ENCODE measurements around the gene APOA5.
"Not testable (repeated sequence)": the region's sequence is repeated elsewhere in the genome, so short reads cannot be mapped to it uniquely, and the experiment has no call there.

The APOA5 gene

DNA sequence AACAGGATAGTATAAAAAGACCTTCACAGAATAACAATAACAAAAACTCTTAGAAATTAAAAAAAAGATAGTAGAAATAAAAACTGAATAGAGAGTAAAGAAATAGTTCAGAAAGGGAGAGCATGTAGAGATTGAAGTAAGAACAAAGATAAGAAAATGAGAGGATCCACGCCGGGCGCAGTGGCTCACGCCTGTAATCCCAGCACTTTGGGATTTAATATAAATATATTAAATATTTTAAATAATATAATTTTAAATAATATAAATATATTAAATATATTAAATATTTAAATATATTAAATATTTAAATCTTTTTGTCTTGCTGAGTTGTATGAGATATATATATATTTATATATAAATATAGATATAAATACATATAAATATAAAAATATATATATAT is 20.4 kb upstream of the APOA5 start:
- no peak overlapping the region for H3K4me3 ChIP-seq (ENCODE audit: low read depth, low read length)
- TF ChIP-seq, protein P1, sequence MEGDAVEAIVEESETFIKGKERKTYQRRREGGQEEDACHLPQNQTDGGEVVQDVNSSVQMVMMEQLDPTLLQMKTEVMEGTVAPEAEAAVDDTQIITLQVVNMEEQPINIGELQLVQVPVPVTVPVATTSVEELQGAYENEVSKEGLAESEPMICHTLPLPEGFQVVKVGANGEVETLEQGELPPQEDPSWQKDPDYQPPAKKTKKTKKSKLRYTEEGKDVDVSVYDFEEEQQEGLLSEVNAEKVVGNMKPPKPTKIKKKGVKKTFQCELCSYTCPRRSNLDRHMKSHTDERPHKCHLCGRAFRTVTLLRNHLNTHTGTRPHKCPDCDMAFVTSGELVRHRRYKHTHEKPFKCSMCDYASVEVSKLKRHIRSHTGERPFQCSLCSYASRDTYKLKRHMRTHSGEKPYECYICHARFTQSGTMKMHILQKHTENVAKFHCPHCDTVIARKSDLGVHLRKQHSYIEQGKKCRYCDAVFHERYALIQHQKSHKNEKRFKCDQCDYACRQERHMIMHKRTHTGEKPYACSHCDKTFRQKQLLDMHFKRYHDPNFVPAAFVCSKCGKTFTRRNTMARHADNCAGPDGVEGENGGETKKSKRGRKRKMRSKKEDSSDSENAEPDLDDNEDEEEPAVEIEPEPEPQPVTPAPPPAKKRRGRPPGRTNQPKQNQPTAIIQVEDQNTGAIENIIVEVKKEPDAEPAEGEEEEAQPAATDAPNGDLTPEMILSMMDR (IDR thresholded peaks at IDR 0.05; ENCODE audit: low read depth, low read length): no peak
- no peaks in the 10 kb centered on the region for H3K27me3 ChIP-seq
- no peaks in the 10 kb centered on the region for H3K4me1 ChIP-seq
- DNase-seq: no peak
- H3K36me3 ChIP-seq: no peaks in the 10 kb centered on the region
- H3K9me3 ChIP-seq: no peaks in the 10 kb centered on the region

DNA sequence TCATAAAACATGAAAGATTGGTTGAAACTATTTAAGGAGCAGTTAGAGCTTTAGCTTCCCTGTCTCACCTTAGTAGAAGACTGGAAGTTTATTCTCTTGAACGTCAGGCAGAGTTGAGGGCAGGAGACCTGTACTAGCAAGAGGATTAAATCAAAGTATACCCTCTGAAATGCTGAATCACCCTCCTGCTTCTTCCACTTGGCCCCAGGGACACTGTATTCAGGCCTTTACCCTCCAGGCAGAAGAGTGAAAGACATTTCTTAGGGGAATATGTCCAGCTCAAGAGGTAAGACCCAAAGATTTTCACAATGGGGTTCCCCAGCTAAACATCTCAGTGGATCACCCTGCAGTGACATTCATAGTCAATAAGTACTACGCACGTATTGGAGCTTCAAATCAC is 19.5 kb upstream of the APOA5 start:
- Histone ChIP-seq H3K27me3 (no peaks in the 10 kb centered on the region), H3K36me3 (no peaks in the 10 kb centered on the region), H3K4me3 (ENCODE audit: low read depth, low read length) (no peak overlapping the region), H3K9me3 (no peaks in the 10 kb centered on the region), H3K4me1 (no peaks in the 10 kb centered on the region)
- TF ChIP-seq, protein P1 (IDR thresholded peaks at IDR 0.05; ENCODE audit: low read depth, low read length): no peak
- DNase-seq: no peak

DNA sequence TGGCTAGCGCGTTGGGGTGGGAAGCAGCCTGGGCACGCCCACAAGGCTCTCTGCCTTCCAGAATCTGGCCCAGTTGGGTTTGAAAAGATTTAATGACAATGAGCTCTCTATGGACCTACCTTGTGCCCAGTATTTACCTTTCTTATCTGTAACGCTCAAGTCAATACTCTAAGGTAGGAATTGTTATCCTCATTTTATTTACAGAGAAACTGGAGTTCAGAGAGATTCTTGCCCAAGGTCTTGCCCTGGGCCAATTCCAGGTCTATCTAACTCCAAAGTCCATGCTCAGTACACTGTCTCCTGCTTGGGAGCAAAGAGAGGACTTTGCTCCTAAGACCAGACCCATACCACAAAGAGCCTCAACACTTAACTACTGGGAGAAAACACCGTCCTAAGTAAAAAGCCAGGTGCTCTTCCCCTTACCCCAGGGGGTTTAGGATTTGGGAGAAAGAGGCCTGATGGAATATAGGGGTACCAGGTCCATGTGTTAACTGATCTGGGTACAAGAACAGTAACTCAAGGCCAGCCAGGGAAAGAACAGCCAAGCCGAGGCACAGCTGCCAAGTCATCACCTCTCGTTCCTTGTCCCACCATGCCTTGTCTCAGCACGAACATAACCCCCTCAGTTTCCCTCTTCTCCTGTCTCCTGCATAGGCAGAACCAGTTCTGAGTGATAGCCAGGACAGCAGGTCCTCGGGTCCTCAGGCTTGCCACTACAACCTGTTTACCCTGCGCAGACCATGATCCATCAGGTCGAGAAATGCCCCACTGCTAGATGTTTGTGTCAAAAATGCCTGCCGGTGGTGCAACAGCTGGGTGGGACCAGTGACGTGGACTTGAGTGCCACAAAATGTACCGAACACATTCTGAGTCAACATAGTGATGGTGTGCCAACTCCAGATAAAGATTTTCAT is 16.8 kb upstream of the APOA5 start:
- H3K4me3 ChIP-seq (ENCODE audit: low read depth, low read length): no peak overlapping the region

DNA sequence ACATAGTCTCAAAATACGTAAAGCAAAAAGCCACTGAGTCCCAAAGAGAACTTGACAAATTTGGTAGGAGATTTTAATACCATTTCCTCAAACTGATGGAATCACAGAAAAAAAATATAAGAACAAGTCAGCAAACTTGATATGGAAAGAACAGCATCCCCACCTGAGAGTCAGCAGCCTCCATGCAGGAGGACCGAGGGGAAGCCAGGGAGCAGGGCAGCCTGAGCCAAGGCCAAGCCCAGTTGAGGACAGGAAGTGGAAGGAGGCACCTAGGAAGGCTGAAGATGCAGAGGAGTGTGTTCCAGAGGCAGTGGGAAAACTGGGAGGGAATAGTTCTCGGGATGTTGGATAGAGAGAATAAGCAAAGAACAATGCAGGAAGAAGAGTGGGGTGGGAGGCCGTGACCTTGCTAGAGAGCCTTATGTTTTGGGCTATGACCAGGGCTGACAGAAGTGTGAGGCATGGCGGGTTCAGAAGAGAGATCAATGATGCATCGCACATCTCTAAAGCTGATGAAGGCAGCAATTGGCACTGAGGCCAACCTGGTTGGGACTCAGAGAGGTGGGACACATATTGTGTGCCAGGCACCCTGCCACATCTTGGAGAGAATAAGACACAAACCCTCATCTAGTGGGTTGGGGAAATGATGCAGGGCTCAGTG is 16.1 kb upstream of the APOA5 start:
- Histone ChIP-seq H3K4me1 (no peaks in the 10 kb centered on the region), H3K36me3 (no peaks in the 10 kb centered on the region), H3K9me3 (no peaks in the 10 kb centered on the region), H3K4me3 (ENCODE audit: low read depth, low read length) (no peak overlapping the region), H3K27me3 (no peaks in the 10 kb centered on the region)
- TF ChIP-seq, protein P1 (IDR thresholded peaks at IDR 0.05; ENCODE audit: low read depth, low read length): no peak
- no peak for DNase-seq

More for the DNA sequence above, 16.8 kb upstream of the APOA5 start:
- H3K9me3 ChIP-seq: no peaks in the 10 kb centered on the region
- H3K36me3 ChIP-seq: no peaks in the 10 kb centered on the region
- no peaks in the 10 kb centered on the region for H3K4me1 ChIP-seq
- DNase-seq: no peak
- TF ChIP-seq, protein P1 (IDR thresholded peaks at IDR 0.05; ENCODE audit: low read depth, low read length): no peak
- H3K27me3 ChIP-seq: no peaks in the 10 kb centered on the region

DNA sequence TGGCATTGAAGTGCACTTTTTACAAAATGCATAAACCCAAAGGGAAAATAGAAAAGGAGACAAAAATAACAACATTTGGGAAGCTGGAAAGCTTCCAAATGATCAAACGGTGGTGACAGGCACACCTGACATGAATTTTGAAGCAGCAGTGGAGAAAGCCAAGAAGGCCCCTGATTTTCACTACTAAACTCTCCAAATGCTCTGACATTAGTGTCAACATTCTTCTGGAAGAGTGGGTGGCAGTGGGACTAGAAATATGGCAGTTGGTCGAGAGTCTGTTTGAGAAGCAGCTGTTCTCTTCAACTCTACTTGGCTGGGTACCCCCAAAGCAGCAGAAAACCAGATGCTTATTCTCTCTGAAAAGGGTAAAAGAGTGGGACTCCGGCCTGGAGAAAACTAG is 12.3 kb upstream of the APOA5 start:
- H3K27me3 ChIP-seq: no peaks in the 10 kb centered on the region
- H3K4me3 ChIP-seq (ENCODE audit: low read depth, low read length): no peak overlapping the region
- DNase-seq: no peak
- H3K4me1 ChIP-seq: no peaks in the 10 kb centered on the region
- H3K9me3 ChIP-seq: no peaks in the 10 kb centered on the region
- TF ChIP-seq, protein P1 (IDR thresholded peaks at IDR 0.05; ENCODE audit: low read depth, low read length): no peak
- H3K36me3 ChIP-seq: no peaks in the 10 kb centered on the region

DNA sequence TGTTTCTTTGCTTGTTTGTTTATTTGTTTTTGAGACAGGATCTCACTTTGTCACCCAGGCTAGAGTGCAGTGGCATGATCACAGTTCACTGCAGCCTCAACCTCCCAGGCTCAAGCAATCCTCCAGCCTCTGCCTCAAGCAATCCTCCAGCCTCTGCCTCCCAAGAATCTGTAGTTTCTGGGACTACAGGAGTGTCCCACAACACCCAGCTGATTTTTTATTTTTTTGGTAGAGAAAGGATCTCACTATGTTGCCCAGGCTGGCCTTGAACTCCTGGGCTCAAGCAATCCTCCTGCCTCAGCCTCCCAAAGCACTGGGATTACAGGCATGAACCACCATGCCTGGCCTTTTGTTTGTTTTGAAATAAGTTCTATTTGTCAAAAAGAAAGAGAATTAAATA is 10.0 kb upstream of the APOA5 start:
- not testable (repeated sequence) for H3K36me3 ChIP-seq; H3K27me3 ChIP-seq; H3K4me3 ChIP-seq (ENCODE audit: low read depth, low read length); H3K4me1 ChIP-seq; DNase-seq; H3K9me3 ChIP-seq
